K562 (cell line): ENCODE results near the gene DTL. TPM values are rescaled to one million over a fixed set of nuclear protein-coding genes. Genes with fewer than 3 reads are reported as not detected.

Experiments used
- ATAC-seq: fragments of 200-7000 bp; cut with Tn5 transposase; 3 replicates; pipeline ENCODE4 v1.9.1; 2020; ENCODE audit warnings: moderate library complexity
- BruUV-seq: library from RNA; stranded (reverse); fragments of 400-500 nt; replicated peaks from 2 replicates; lab custom pipeline; 2021; lab: Mats Ljungman, UMichigan
- CTCF ChIA-PET: fragments of 300-600 bp; formaldehyde crosslinking; extraction: SDS; loops from one replicate; lab custom pipeline; 2021; ENCODE audit warnings: low intra/inter-chr PET ratio; lab: Yijun Ruan, JAX
- POLR2A ChIA-PET: fragments of 300-600, 350-650 bp; sonication (Branson Sonifier 250); formaldehyde crosslinking; extraction: SDS; loops from one replicate; lab custom pipeline; 2021; ENCODE audit warnings: antibody characterized with exemption, inconsistent platforms; lab: Yijun Ruan, JAX
- DNase-seq, 4 experiments: peaks; one replicate each; pipeline versions ENCODE4 v3.0.0 to v3.0.0-alpha.2; 2011 to 2018; ENCODE audit warnings: low spot score in 3 of 4, mixed read lengths in 3 of 4; ENCODE audit errors: extremely low read depth in 1 of 4
- FAIRE-seq: peaks from 2 replicates; lab custom pipeline; 2011; peaks lifted over from hg19 to GRCh38; lab: Jason Lieb, UNC
- H2AFZ ChIP-seq: 2 replicates; pipeline ENCODE4 v1.6.0; 2011; ENCODE audit warnings: low read depth, low read length, control low read depth, inconsistent platforms
- H3K27ac ChIP-seq: fragments of 200-600 bp; 3 replicates; pipeline ENCODE4 v1.8.0; 2011; ENCODE audit warnings: low read depth, mild to moderate bottlenecking, control low read depth, inconsistent platforms, low read length, moderate library complexity, mixed read lengths; ENCODE audit errors: extremely low read depth
- H3K27me3 ChIP-seq, 2 experiments: fragments of 300-600 bp in 1 of 2; 2 replicates in 1 of 2; 3 replicates in 1 of 2; pipeline versions ENCODE4 v1.6.0 to v1.8.0; 2011; ENCODE audit warnings: inconsistent platforms in 2 of 2, low read length in 2 of 2, mild to moderate bottlenecking in 1 of 2, mixed read lengths in 1 of 2, moderate library complexity in 1 of 2; ENCODE audit not compliant: control insufficient read depth in 2 of 2, insufficient read depth in 2 of 2
- H3K36me3 ChIP-seq: fragments of 300-600 bp; 3 replicates; pipeline ENCODE4 v1.8.0; 2011; ENCODE audit warnings: mild to moderate bottlenecking, low read length, inconsistent platforms; ENCODE audit not compliant: control insufficient read depth, insufficient read depth
- H3K4me1 ChIP-seq, 2 experiments: fragments of 200-600 bp in 1 of 2; replicated peaks in 1 of 2; 2 replicates in 1 of 2; 3 replicates in 1 of 2; pipeline versions ENCODE4 v1.5.1 to v1.8.0; 2011; ENCODE audit warnings: inconsistent platforms in 2 of 2, low read length in 2 of 2, mild to moderate bottlenecking in 1 of 2, mixed read lengths in 1 of 2, moderate library complexity in 1 of 2; ENCODE audit not compliant: control insufficient read depth in 2 of 2, insufficient read depth in 2 of 2
- H3K4me2 ChIP-seq: 2 replicates; pipeline ENCODE4 v1.6.1; 2011; ENCODE audit warnings: low read length, control low read depth, inconsistent platforms, mixed read lengths; ENCODE audit not compliant: insufficient read depth
- H3K4me3 ChIP-seq: fragments of 200-600 bp; sonication (generic), shearing (Covaris generic); 2 replicates; pipeline ENCODE4 v1.5.1; 2016; ENCODE audit warnings: control low read depth, inconsistent platforms
- H3K79me2 ChIP-seq: fragments of 200-600 bp; 3 replicates; pipeline ENCODE4 v1.8.0; 2011; ENCODE audit warnings: low read length, inconsistent platforms; ENCODE audit not compliant: control insufficient read depth, insufficient read depth
- H3K9ac ChIP-seq, 2 experiments: 2 replicates each; pipeline versions ENCODE4 v1.6.0 to v1.6.1; 2011; ENCODE audit warnings: low read depth in 2 of 2, low read length in 2 of 2, control low read depth in 1 of 2, inconsistent platforms in 1 of 2, mild to moderate bottlenecking in 1 of 2, mixed read lengths in 1 of 2; ENCODE audit not compliant: insufficient read depth in 1 of 2
- H3K9me1 ChIP-seq: one replicate; pipeline ENCODE4 v1.6.0; 2011; ENCODE audit warnings: inconsistent platforms, mild to moderate bottlenecking, low read length, moderate library complexity; ENCODE audit not compliant: control insufficient read depth, insufficient read depth
- H3K9me3 ChIP-seq: replicated peaks from 2 replicates; pipeline ENCODE4 v1.5.1; 2011; ENCODE audit warnings: low read depth, low read length, inconsistent platforms; ENCODE audit not compliant: control insufficient read depth, insufficient read depth
- H4K20me1 ChIP-seq: replicated peaks from 2 replicates; pipeline ENCODE4 v1.6.1; 2011; ENCODE audit warnings: low read length, inconsistent platforms, mixed read lengths; ENCODE audit not compliant: control insufficient read depth, insufficient read depth
- CBFA2T2 ChIP-seq: fragments of 450-650 bp; conservative IDR thresholded peaks from 2 replicates; pipeline ENCODE4 v1.6.1; 2017; ENCODE audit warnings: mild to moderate bottlenecking
- CBX1 ChIP-seq: sonication (generic); IDR thresholded peaks from 2 replicates; pipeline ENCODE4 v1.6.1; 2016; ENCODE audit warnings: antibody characterized with exemption, low read depth, mild to moderate bottlenecking
- CHD4 ChIP-seq: fragments of 200-600 bp; sonication (generic); IDR thresholded peaks from 3 replicates; pipeline ENCODE4 v1.6.1; 2012; ENCODE audit warnings: low read depth, mild to moderate bottlenecking, mixed read lengths, low read length, inconsistent platforms; ENCODE audit not compliant: insufficient read depth, insufficient replicate concordance, poor library complexity, severe bottlenecking
- GABPB2 ChIP-seq: fragments of 250-450 bp; sonication (Bioruptor Pico); conservative IDR thresholded peaks from 2 replicates; pipeline ENCODE4 v1.5.1; 2021; ENCODE audit warnings: mild to moderate bottlenecking
- HDAC8 ChIP-seq: fragments of 450-650 bp; IDR thresholded peaks from 2 replicates; pipeline ENCODE4 v1.6.1; 2016; ENCODE audit warnings: mild to moderate bottlenecking, missing genetic modification characterization, moderate library complexity, missing compliant biosample characterization
- HNRNPL ChIP-seq: fragments of 200-400 bp; formaldehyde crosslinking; IDR thresholded peaks from 2 replicates; pipeline ENCODE4 v1.6.1; 2017; ENCODE audit warnings: low read depth, mild to moderate bottlenecking, low read length
- JUND ChIP-seq, 2 experiments: IDR thresholded peaks; 2 replicates in 1 of 2; 3 replicates in 1 of 2; pipeline ENCODE4 v1.6.1; 2011; ENCODE audit warnings: borderline replicate concordance in 2 of 2, low read depth in 2 of 2, low read length in 2 of 2, improper control_type of control experiment in 1 of 2, missing biosample characterization in 1 of 2, missing genetic modification characterization in 1 of 2, missing genetic modification reagents in 1 of 2
- KHSRP ChIP-seq: fragments of 450-650 bp; IDR thresholded peaks from 2 replicates; pipeline ENCODE4 v1.6.1; 2017
- MEF2A ChIP-seq: IDR thresholded peaks from 2 replicates; pipeline ENCODE4 v1.6.1; 2011; ENCODE audit warnings: low read depth, mild to moderate bottlenecking, low read length, moderate library complexity; ENCODE audit not compliant: control insufficient read depth
- MTA2 ChIP-seq: fragments of 450-650 bp; IDR thresholded peaks from 2 replicates; pipeline ENCODE4 v1.6.1; 2016; ENCODE audit warnings: low read depth
- MXI1 ChIP-seq: IDR thresholded peaks from 2 replicates; pipeline ENCODE4 v1.6.1; 2011; ENCODE audit warnings: low read depth, mild to moderate bottlenecking, improper control_type of control experiment, low read length
- NFIC ChIP-seq: fragments of 450-650 bp; IDR thresholded peaks from 2 replicates; pipeline ENCODE4 v1.6.1; 2017; ENCODE audit warnings: mild to moderate bottlenecking, inconsistent platforms
- NR2C1 ChIP-seq, 2 experiments: fragments of 450-650 bp; IDR thresholded peaks; 2 replicates each; pipeline ENCODE4 v1.6.1; 2017; ENCODE audit warnings: mild to moderate bottlenecking in 2 of 2, antibody characterized with exemption in 1 of 2, inconsistent platforms in 1 of 2, missing compliant biosample characterization in 1 of 2, missing genetic modification characterization in 1 of 2
- PBX2 ChIP-seq, 2 experiments: IDR thresholded peaks in 1 of 2; conservative IDR thresholded peaks in 1 of 2; 2 replicates each; pipeline ENCODE4 v1.6.1; 2016; ENCODE audit warnings: low read depth in 2 of 2, mild to moderate bottlenecking in 1 of 2, missing compliant biosample characterization in 1 of 2, missing genetic modification characterization in 1 of 2, moderate library complexity in 1 of 2
- PHF8 ChIP-seq: fragments of 200-600 bp; sonication (generic); IDR thresholded peaks from 2 replicates; pipeline ENCODE4 v1.6.1; 2012; ENCODE audit warnings: mixed run types, mild to moderate bottlenecking, inconsistent platforms, low read length, moderate library complexity, borderline replicate concordance
- SP2 ChIP-seq: IDR thresholded peaks from 2 replicates; pipeline ENCODE4 v1.6.1; 2011; ENCODE audit warnings: mild to moderate bottlenecking, low read depth, low read length, moderate library complexity; ENCODE audit not compliant: poor library complexity, severe bottlenecking; ENCODE audit errors: extremely low read depth
- TBL1XR1 ChIP-seq, 2 experiments: IDR thresholded peaks; 2 replicates each; pipeline ENCODE4 v1.6.1; 2012; ENCODE audit warnings: improper control_type of control experiment in 2 of 2, low read length in 2 of 2, mild to moderate bottlenecking in 1 of 2
- ZNF717 ChIP-seq: fragments of 250-450 bp; sonication (Bioruptor Pico); IDR thresholded peaks from 2 replicates; pipeline ENCODE4 v1.5.0; 2021
- ZZZ3 ChIP-seq: fragments of 450-650 bp; IDR thresholded peaks from 2 replicates; pipeline ENCODE4 v1.6.1; 2016; ENCODE audit warnings: antibody characterized with exemption, mild to moderate bottlenecking, moderate library complexity
- WGBS: fragments of 100-300 bp; shearing (Covaris generic); methylation state at CpG from one replicate; pipeline ENCODE4 v1.1.6; 2016; ENCODE audit warnings: low coverage, mixed read lengths; ENCODE audit not compliant: insufficient coverage; ENCODE audit errors: missing lambda C conversion rate; 5-methylcytosine and 5-hydroxymethylcytosine counted together
- in situ Hi-C: fragments of 300-500 bp; cut with MboI; formaldehyde crosslinking; loops from 4 replicates; pipeline ENCODE4 v1.15.0; 2018; ENCODE audit warnings: inconsistent platforms, mixed read lengths
- intact Hi-C: fragments of 100-400 bp; cut with micrococcal nuclease; formaldehyde crosslinking; loops from 2 replicates; pipeline ENCODE4 v1.14.2; 2022
- polyA plus RNA-seq, 8 experiments: library from polyadenylated mRNA; depleted of rRNA in 4 of 8; stranded (reverse) in 5 of 8; unstranded in 3 of 8; fragments of >200 nt; fragmentation: Nextera tagmentation in 2 of 8; fragmentation: Illumina TruSeq in 1 of 8; extraction: Ambion mirVana in 2 of 8; extraction: Trizol in 1 of 8; gene quantifications; 2 replicates each; pipeline versions ENCODE4 v1.2.1 to v1.2.3, GENCODE V29; 2011 to 2014; ENCODE audit warnings: inconsistent platforms in 1 of 8, missing spikeins in 1 of 8
- total RNA-seq, 7 experiments: library from RNA; depleted of rRNA in 6 of 7; stranded (reverse); fragments of >200 nt in 6 of 7; fragmentation: Illumina TruSeq in 2 of 7; extraction: Trizol in 2 of 7; gene quantifications; 2 replicates each; pipeline versions ENCODE4 v1.2.1 to v1.2.3, GENCODE V29; 2011 to 2021; ENCODE audit warnings: low replicate concordance in 1 of 7

Gene DTL
- total and polyA plus RNA-seq, 9 of the 15 experiments (the other 6 are each of a cell fraction or from before 2014, with no cell fraction given), result 38.3 to 81.0 (median 63.2) TPM

GRCh38 chr1:212108981-212109380 is 73.4 kb downstream of the DTL start (continued):
- TF ChIP-seq CHD4, result no peak
- no peak for TF ChIP-seq ZZZ3

GRCh38 chr1:212109728-212110127 is 74.2 kb downstream of the DTL start:
- ChIA-PET POLR2A (interaction anchor here (0.7 to 1.2 kb wide), 2 partner anchors 17 to 22 kb away, joined by 3 read pairs; no protein-coding TSS in a partner anchor), CTCF (no interaction called here)
- ATAC-seq (peak; percentile 35), DNase-seq (peak in 1 of 4 experiments; percentile 36), FAIRE-seq (no peak)
- intact Hi-C loops (no loop called here), in situ Hi-C loops (no loop called here)
- peaks cover 0 to 21% of the 10 kb centered on the region in 2 experiments; a peak in 3 of 5 replicates for H3K4me1 ChIP-seq
- H3K4me3 ChIP-seq, result no peak overlapping the region
- 0 out of 3 replicates have a peak overlapping the region, but pooled peaks have one; percentile 1 for H3K27ac ChIP-seq
- H3K27me3 ChIP-seq, result no peaks in the 10 kb centered on the region
- H3K4me2 ChIP-seq, result no peak overlapping the region
- no peaks in the 10 kb centered on the region for H3K79me2 ChIP-seq
- no peaks in the 10 kb centered on the region for H3K9me1 ChIP-seq
- H4K20me1 ChIP-seq, result no peaks in the 10 kb centered on the region
- 31% methylated on average over 6 of the region's 6 CpGs for whole genome bisulfite sequencing
- no peaks in the 10 kb centered on the region for H3K9me3 ChIP-seq
- no peak overlapping the region for H2AFZ ChIP-seq
- H3K9ac ChIP-seq, result no peak overlapping the region
- H3K36me3 ChIP-seq, result peaks cover 67% of the 10 kb centered on the region
- no TSS peak for BruUV-seq
- no peak for TF ChIP-seq CBX1
- no peak for TF ChIP-seq ZNF717 (CRISPR knock-in tag)
- no peak for TF ChIP-seq GABPB2 (CRISPR knock-in tag)
- no peak for TF ChIP-seq MTA2
- no peak for TF ChIP-seq HDAC8 (tag)
- TF ChIP-seq NR2C1 (IDR thresholded peaks at IDR 0.05), result peak; percentile 61
- TF ChIP-seq NR2C1 (tag; IDR thresholded peaks at IDR 0.05), result peak; percentile 60
- TF ChIP-seq KHSRP, result 0 out of 2 replicates have a peak, but pooled peaks have one; percentile 14
- TF ChIP-seq PBX2 (CRISPR knock-in tag; IDR thresholded peaks at IDR 0.05; ENCODE audit: low read depth), result no peak
- TF ChIP-seq PBX2 (tag; conservative IDR thresholded peaks at IDR 0.05; ENCODE audit: low read depth), result no peak
- TF ChIP-seq TBL1XR1 (IDR thresholded peaks at IDR 0.05; ENCODE audit: low read length in 2 of 2), result no peak
- TF ChIP-seq MXI1, result no peak
- TF ChIP-seq HNRNPL, result no peak
- no peak for TF ChIP-seq PHF8
- no peak for TF ChIP-seq JUND (IDR thresholded peaks at IDR 0.05; ENCODE audit: borderline replicate concordance, low read depth, low read length)
- peak; percentile 17; the same call in 1 of the 3 replicates for TF ChIP-seq JUND (tag; IDR thresholded peaks at IDR 0.05; ENCODE audit: borderline replicate concordance, low read depth, low read length)
- TF ChIP-seq MEF2A, result peak; percentile 53; the same call in 1 of the 2 replicates
- TF ChIP-seq SP2, result no peak
- TF ChIP-seq NFIC, result 0 out of 2 replicates have a peak, but pooled peaks have one; percentile 5
- no peak for TF ChIP-seq CBFA2T2
